Hepatocyte (in vitro differentiated cells): Measurements from ENCODE around the gene NEMF. TPM values are rescaled to one million over a fixed set of nuclear protein-coding genes. Genes with fewer than 3 reads are reported as not detected.
"Not testable (repeated sequence)": the region's sequence is repeated elsewhere in the genome, so short reads cannot be mapped to it uniquely, and the experiment has no call there.

Source experiments
- DNase-seq: peaks from one replicate; pipeline ENCODE4 v3.0.0-alpha.2; 2016; ENCODE audit warnings: low spot score
- H2AFZ ChIP-seq: fragments of 200-600 bp; sonication (generic); 2 replicates; pipeline ENCODE4 v1.6.0; 2016; ENCODE audit warnings: antibody characterized with exemption, mild to moderate bottlenecking
- H3K27ac ChIP-seq: fragments of 200-600 bp; sonication (generic); 2 replicates; pipeline ENCODE4 v1.5.1; 2016; ENCODE audit warnings: mild to moderate bottlenecking
- H3K27me3 ChIP-seq: fragments of 200-600 bp; sonication (generic); 2 replicates; pipeline ENCODE4 v1.6.1; 2016
- H3K36me3 ChIP-seq: fragments of 200-600 bp; sonication (generic); replicated peaks from 2 replicates; pipeline ENCODE4 v1.5.1; 2016; ENCODE audit warnings: low read depth; ENCODE audit not compliant: insufficient read depth
- H3K4me1 ChIP-seq: fragments of 200-600 bp; sonication (generic); 2 replicates; pipeline ENCODE4 v1.5.1; 2016; ENCODE audit warnings: mild to moderate bottlenecking, moderate library complexity; ENCODE audit not compliant: insufficient read depth
- H3K4me2 ChIP-seq: fragments of 200-600 bp; sonication (generic); 2 replicates; pipeline ENCODE4 v1.6.0; 2016
- H3K4me3 ChIP-seq: fragments of 200-600 bp; sonication (generic); 2 replicates; pipeline ENCODE4 v1.5.1; 2016; ENCODE audit warnings: mild to moderate bottlenecking
- H3K79me2 ChIP-seq: fragments of 200-600 bp; sonication (generic); 2 replicates; pipeline ENCODE4 v1.6.0; 2017; ENCODE audit warnings: mild to moderate bottlenecking
- H3K9me2 ChIP-seq: fragments of 200-600 bp; sonication (generic); replicated peaks from 2 replicates; pipeline ENCODE4 v1.6.0; 2017; ENCODE audit warnings: mild to moderate bottlenecking; ENCODE audit not compliant: insufficient read depth
- H3K9me3 ChIP-seq: fragments of 200-600 bp; sonication (generic); 2 replicates; pipeline ENCODE4 v1.5.1; 2016; ENCODE audit warnings: low read depth, mild to moderate bottlenecking
- H4K20me1 ChIP-seq: fragments of 200-600 bp; sonication (generic); 2 replicates; pipeline ENCODE4 v1.6.0; 2016; ENCODE audit warnings: mild to moderate bottlenecking; ENCODE audit not compliant: insufficient read depth, poor library complexity, severe bottlenecking
- CTCF ChIP-seq: fragments of 200-600 bp; sonication (generic); IDR thresholded peaks from 2 replicates; pipeline ENCODE4 v1.5.1; 2016; ENCODE audit warnings: antibody characterized with exemption, mild to moderate bottlenecking; ENCODE audit not compliant: poor library complexity
- EZH2 ChIP-seq: fragments of 200-600 bp; sonication (generic); IDR thresholded peaks from 2 replicates; pipeline ENCODE4 v1.6.1; 2016; ENCODE audit warnings: antibody characterized with exemption, mild to moderate bottlenecking, borderline replicate concordance
- EZH2phosphoT487 ChIP-seq: fragments of 200-600 bp; sonication (generic); IDR thresholded peaks from one replicate; pipeline ENCODE4 v1.6.1; 2018; ENCODE audit warnings: antibody characterized with exemption, mild to moderate bottlenecking, low read depth, moderate library complexity; ENCODE audit not compliant: unreplicated experiment, severe bottlenecking
- WGBS: methylation state at CpG from one replicate; pipeline ENCODE4 v1.1.6; 2016; ENCODE audit warnings: low lambda C conversion rate; ENCODE audit errors: missing lambda C conversion rate; 5-methylcytosine and 5-hydroxymethylcytosine counted together
- polyA plus RNA-seq: library from polyadenylated mRNA; unstranded; fragments of >200 nt; fragmentation: Nextera tagmentation; extraction: Ambion mirVana; gene quantifications from 2 replicates; pipeline ENCODE4 v1.2.1, GENCODE V29; 2016
- total RNA-seq: library from RNA; depleted of rRNA; stranded (reverse); fragments of >200 nt; gene quantifications from 2 replicates; pipeline ENCODE4 v1.2.3, GENCODE V29; 2014

The NEMF gene
- total and polyA plus RNA-seq, 2 experiments from 2014 or later = 34.0 to 49.5 TPM

GRCh38 chr14:49778421-49778820 lies 74.2 kb downstream of the NEMF start:
- no peaks in the 10 kb centered on the region for H3K9me2 ChIP-seq
- H3K4me2 ChIP-seq = no peak overlapping the region
- H3K27me3 ChIP-seq = no peaks in the 10 kb centered on the region
- no peak overlapping the region for H3K27ac ChIP-seq
- no peaks in the 10 kb centered on the region for H3K4me1 ChIP-seq
- no peaks in the 10 kb centered on the region for H3K9me3 ChIP-seq
- H3K4me3 ChIP-seq = no peak overlapping the region
- peaks cover 21% of the 10 kb centered on the region for H3K79me2 ChIP-seq
- H4K20me1 ChIP-seq = no peaks in the 10 kb centered on the region
- no peak for DNase-seq
- 100% methylated on average over 2 of the region's 2 CpGs for WGBS
- TF ChIP-seq CTCF (no peak), EZH2phosphoT487 (no peak), EZH2 (no peak)
- no peaks in the 10 kb centered on the region for H3K36me3 ChIP-seq
- no peak overlapping the region for H2AFZ ChIP-seq

GRCh38 chr14:49774106-49774505 lies 78.5 kb downstream of the NEMF start:
- H2AFZ ChIP-seq = no peak overlapping the region
- H3K27ac ChIP-seq = no peak overlapping the region
- no peaks in the 10 kb centered on the region for H3K36me3 ChIP-seq
- H3K9me3 ChIP-seq = no peaks in the 10 kb centered on the region
- TF ChIP-seq EZH2phosphoT487 (no peak), EZH2 (no peak), CTCF (no peak)
- no peak overlapping the region for H3K4me2 ChIP-seq
- peaks cover 16% of the 10 kb centered on the region for H3K4me1 ChIP-seq
- H3K9me2 ChIP-seq = no peaks in the 10 kb centered on the region
- H4K20me1 ChIP-seq = no peaks in the 10 kb centered on the region
- WGBS = 100% methylated on average over 1 of the region's 1 CpG
- H3K27me3 ChIP-seq = no peaks in the 10 kb centered on the region
- no peak overlapping the region for H3K4me3 ChIP-seq
- DNase-seq = no peak
- peaks cover 60% of the 10 kb centered on the region for H3K79me2 ChIP-seq

GRCh38 chr14:49771691-49772090 lies 80.9 kb downstream of the NEMF start:
- H3K4me2 ChIP-seq = peak overlapping the region; percentile 80

GRCh38 chr14:49770212-49770817 lies 82.3 kb downstream of the NEMF start:
- H3K36me3 ChIP-seq = no peaks in the 10 kb centered on the region
- no peaks in the 10 kb centered on the region for H3K9me3 ChIP-seq
- peak overlapping the region; percentile 80 for H3K4me2 ChIP-seq
- peak overlapping the region; percentile 100 for H3K27ac ChIP-seq
- DNase-seq = peak; percentile 71
- H3K4me1 ChIP-seq = peaks cover 26% of the 10 kb centered on the region
- H3K9me2 ChIP-seq = no peaks in the 10 kb centered on the region
- no peak overlapping the region for H2AFZ ChIP-seq
- TF ChIP-seq EZH2phosphoT487 (no peak), EZH2 (no peak), CTCF (no peak)
- H4K20me1 ChIP-seq = no peaks in the 10 kb centered on the region
- no peaks in the 10 kb centered on the region for H3K27me3 ChIP-seq
- peaks cover 64% of the 10 kb centered on the region for H3K79me2 ChIP-seq
- no peak overlapping the region for H3K4me3 ChIP-seq
- WGBS = 46% methylated on average over 4 of the region's 4 CpGs

More at GRCh38 chr14:49771691-49772090, 80.9 kb downstream of the NEMF start:
- H4K20me1 ChIP-seq, H3K4me3 ChIP-seq, DNase-seq, H2AFZ ChIP-seq, H3K9me2 ChIP-seq, H3K36me3 ChIP-seq, H3K27me3 ChIP-seq, H3K9me3 ChIP-seq: not testable (repeated sequence)
- H3K79me2 ChIP-seq = peaks cover 69% of the 10 kb centered on the region
- H3K4me1 ChIP-seq = peaks cover 22% of the 10 kb centered on the region
- 81% methylated on average over 10 of the region's 10 CpGs for WGBS
- H3K27ac ChIP-seq = peak overlapping the region; percentile 22
